Muscle of arm (tissue), 12 donors: Measurements from ENCODE around the gene KRTAP10-7. TPM values are rescaled to one million over a fixed set of nuclear protein-coding genes. Genes with fewer than 3 reads are reported as not detected.
"Not testable (repeated sequence)": the region's sequence is repeated elsewhere in the genome, so short reads cannot be mapped to it uniquely, and the experiment has no call there.

Experiments used
- DNase-seq: peaks from one replicate; pipeline ENCODE4 v3.0.0-alpha.2; 2013
- polyA plus RNA-seq, 12 donors: library from polyadenylated mRNA; unstranded; fragments of 120-200 nt; gene quantifications; one replicate each; pipeline ENCODE4 v1.2.1, GENCODE V29; 2013; ENCODE audit not compliant: insufficient read length in 12 of 12

The KRTAP10-7 gene
- polyA plus RNA-seq, 12 donors: not detected

DNA sequence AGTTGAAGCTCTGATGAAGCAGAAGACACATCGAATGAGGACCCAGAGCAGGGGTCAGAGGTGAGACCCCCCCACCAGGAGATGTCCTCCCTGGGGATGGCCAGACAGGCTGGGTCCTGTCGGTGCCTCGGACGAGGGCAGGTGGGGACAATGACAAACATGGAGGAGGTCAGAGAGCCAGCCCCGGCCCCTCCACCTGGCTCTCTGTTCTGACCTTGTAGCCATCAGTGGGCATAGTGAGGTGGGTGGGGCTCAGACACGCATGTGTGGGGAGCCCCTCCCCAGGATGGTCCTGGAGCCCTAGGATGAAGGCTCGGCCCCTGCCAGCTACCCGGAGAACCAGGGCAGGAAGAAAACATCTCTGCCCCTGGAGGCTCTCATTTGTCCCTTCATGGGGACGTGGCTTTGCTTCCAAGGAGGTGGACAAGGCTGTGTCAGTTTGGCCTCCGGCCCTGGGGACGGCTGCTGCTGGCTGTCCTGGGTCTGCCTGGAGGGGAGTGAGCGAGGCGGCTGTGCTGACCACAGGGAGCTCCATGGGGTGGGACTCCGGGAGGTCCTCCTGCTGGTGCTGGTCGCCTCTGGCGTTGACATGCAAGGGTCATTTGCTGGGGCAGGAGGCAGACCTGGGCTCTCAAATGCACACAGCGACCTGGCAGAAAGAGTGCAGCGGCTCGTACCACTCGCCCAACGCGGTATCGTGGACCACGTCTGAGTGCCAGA is 10.7 kb upstream of the KRTAP10-7 start:
- DNase-seq: no peak

DNA sequence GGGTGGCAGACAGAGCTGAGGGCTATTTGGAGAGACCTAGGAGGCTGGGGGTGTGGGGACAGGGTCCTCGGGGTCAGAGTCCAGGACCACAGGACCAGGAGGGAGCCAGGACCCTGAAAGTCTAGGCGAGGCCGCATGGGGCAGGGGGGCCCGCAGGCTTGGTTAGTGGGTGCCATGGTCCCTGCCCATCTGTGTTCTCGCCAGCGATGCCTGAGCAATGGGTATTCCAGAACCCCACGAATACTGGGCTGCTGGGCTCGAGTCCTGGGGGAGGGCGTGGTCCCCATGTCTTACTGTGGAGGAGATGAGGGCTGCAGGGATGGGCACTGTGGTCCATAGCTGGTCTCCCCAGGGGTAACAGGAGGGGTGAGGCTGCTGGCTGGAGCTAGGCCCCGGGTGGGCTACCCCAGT is 10.1 kb upstream of the KRTAP10-7 start:
- DNase-seq: no peak

DNA sequence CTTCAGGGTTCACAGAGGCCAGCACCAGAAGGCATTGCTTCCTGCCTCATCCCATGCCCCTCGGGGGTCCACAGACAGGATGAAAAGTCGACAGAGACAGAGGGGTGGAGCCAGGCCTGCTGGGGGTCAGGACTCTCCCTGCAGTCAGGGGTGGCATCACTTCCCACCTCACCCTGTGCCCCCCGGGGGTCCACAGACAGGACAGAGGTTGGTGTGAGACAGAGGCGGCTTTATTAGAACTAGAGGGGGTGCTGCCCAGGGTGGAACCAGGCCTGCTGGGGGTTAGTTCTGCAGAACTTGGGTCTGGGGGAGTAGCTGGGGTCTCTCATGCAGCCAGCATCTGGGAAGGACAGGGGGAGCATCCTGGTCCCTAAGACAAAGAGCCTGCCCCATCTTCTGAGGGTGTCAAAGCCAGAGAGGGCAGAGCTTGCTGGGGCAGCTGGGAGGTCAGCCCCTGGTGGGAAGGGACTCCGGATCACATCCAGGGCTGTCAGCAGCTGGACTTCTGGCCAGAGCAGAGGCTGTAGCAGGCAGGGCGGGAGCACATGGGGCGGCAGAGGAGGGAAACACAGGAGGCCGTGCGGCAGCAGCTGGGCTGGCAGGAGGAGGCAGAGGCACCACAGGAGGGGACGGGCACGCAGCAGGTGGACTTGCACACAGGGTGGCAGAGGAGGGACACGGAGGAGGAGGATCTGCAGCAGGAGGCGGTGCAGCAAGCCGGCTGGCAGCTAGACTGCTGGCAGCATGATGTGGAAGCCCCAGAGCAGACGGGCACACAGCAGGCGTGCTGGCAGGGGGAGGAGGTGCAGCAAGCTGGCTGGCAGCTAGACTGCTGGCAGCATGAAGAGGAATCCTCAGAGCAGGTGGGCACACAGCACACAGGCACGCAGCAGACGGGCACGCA is 9.2 kb upstream of the KRTAP10-7 start:
- DNase-seq: not testable (repeated sequence)

DNA sequence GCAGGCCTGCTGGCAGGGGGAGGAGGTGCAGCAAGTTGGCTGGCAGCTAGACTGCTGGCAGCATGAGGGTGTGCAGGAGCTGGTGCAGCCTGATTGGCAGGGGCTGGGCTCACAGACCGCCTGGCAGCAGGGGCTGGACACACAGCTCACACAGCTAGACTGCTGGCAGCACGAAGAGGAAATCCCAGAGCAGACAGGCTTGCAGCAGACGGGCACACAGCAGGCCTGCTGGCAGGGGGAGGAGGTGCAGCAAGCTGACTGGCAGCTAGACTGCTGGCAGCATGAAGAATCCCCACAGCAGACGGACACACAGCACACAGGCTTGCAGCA is 8.6 kb upstream of the KRTAP10-7 start:
- DNase-seq: not testable (repeated sequence)

DNA sequence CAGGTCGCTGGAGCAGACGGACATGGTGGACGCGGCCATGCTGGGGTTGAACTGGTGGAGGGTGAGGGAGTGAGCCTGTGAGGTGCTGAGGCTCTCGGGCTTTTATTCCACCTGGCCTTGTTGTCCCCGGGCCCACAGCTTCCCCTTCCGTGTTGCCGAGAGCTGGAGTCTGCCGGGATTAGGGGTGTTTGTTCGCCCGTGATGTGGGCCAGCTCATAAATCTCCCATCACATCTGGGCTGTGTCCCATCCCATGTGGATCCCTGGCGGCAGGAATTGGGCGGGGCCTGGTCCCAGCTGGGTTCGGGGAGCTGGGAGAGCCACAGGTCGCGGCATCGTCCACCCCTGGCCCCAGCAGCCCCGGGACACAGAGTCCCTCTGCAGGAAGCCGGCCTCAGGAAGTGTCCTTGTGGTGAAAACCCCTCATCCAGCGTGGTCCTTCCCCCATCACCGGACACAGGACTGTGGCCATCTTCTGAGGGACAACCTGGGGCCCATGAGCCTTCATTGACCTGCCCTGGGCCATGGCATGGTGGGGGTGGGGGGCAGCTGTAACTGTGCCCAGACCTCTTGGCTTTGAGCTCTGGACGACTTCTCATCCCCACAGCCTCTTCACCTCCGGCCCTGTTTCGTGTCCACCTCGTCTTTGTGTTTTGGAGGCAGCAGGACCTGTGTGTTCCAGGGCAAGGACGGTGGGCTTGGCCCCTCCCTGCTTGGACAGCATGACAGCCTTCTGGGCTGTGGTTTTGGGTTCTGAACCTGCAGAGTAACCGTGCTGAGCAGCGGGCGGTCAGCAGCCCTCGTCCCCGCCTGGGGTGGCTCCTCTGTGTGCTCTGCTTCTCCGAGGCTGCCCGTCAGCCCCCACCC is 7.7 kb upstream of the KRTAP10-7 start, which contains the start of gene KRTAP10-6:
TSS of gene KRTAP10-6 (minus strand) at position 60 of the 866 bp plus-strand sequence. CDS start at position 39, 21 bp downstream.
- DNase-seq: no peak

DNA sequence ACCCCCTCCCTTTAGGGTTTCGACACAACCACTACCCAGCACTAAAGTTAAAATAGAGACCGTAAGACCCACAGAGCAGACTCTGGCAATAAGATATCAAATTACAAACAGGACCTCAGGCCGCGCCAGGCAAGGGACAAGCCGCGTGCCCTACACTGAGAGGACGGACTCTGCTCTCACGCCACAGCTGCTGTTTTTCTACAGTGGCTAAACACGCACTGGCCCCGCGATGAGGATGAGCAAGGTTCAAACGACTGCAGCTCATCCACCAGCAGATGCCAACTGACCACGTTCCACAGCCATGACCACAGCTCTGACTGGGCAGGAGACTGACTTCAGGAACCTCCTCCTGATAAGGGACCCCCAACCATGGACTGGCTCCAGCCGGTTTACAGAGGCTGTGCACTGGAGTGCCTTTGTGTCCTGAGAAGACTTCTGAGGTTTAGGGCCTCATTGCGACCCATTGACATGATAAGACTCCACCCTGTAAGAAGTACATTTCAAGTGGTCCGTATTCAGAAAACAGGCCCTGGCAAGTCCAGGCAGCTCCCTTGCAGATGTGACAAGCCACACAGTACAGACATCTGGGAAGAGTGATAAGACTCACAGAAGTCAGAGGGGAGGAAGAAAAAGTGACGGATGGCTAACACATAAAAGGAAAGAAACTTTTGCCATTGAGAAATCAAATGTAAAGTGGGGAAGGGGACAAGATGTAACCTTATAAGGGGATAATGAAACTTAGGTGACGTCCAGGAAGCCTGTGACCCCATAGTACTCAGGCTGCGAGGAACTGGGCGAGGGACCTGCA is 6.6 kb upstream of the KRTAP10-7 start:
- DNase-seq: no peak

DNA sequence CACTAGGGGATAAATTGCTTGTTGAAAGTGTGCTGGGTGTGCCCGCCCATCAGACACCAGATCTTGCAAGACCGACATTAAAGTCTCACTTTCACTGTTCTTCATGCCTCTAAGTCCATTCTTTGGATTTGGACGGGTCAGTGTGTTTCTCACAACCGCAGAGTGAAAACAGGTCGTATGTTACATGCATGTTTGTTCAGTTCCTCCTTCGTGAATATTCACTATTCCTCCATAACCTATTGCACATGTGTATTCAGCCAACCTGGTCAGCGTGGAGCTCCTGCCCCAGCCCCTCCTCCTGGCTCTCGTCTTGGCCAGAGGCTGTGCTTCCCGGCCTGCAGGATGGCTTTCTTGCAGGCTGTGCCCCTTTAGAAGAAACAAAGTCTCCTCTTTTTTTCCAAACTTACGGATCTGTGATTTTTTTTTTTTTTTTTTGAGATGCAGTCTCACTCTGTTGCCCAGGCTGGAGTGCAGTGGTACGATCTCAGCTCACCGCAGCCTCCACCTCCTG is 5.9 kb upstream of the KRTAP10-7 start:
- no peak for DNase-seq

DNA sequence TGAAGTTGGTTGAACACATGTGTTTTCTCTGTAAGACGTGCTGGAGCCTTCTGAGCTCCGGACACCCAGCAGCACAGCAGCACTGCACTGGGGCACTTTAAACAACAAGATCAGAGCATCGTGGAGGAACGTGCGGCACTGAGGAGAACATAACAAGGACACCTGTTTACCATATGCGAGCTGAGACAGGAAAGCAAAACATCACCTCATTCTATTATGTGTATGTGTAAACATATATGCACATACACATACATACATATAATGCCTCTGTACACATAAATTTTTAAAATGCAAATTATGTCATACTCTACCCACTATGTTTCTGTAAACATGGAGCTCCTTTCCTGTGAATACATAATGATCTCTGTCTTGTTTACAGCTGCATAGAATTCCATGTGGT is 4.9 kb upstream of the KRTAP10-7 start:
- DNase-seq: no peak

DNA sequence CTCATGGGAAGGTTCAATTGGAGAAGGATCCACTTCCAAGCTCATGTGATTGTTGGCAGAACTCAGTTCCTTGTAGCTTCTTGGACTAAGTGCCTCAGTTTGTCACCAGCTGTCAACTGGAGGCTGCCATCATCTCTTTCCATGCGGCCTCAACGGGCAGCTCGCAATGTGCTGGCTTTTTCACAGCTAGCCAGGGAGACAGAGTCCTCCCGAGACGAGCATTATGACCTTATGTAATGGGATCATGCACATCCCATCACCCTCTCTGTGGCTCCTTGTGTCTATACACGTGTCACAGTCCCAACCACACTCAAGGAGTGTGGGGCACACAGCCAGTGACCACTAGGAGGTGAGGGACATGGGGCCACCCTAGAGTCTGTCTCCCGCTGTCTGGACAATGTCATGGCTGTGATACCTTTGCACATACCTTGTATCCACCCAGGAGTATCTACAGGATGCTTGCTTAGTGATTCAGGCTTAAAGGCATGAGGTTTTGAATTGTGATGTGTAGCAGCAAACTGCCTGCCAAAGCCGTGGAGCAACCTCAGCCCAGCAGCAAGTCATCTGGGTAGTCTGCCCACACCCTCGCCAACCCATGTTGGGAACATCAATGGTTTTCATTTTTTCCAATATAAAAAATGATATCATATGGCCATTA is 4.2 kb upstream of the KRTAP10-7 start:
- DNase-seq: no peak

DNA sequence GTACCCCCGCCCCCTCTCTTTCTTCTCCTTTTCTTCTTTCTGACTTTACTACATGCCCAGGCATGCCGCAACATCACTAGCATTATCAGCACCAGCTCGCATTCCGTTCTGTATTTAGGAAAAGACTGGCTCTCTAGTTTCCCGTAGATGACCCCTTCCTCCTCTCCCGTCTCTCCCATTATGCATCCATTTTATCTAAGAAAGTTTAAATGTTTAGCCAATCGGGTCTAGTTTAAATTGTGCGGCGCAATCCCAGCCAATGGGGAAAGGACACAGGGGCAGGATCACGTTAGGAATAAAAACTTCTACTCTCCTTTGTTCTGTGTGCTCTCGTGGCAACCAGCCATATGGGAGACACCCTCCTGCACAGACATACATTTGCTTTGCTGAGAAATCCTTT is 2.3 kb upstream of the KRTAP10-7 start:
- no peak for DNase-seq

DNA sequence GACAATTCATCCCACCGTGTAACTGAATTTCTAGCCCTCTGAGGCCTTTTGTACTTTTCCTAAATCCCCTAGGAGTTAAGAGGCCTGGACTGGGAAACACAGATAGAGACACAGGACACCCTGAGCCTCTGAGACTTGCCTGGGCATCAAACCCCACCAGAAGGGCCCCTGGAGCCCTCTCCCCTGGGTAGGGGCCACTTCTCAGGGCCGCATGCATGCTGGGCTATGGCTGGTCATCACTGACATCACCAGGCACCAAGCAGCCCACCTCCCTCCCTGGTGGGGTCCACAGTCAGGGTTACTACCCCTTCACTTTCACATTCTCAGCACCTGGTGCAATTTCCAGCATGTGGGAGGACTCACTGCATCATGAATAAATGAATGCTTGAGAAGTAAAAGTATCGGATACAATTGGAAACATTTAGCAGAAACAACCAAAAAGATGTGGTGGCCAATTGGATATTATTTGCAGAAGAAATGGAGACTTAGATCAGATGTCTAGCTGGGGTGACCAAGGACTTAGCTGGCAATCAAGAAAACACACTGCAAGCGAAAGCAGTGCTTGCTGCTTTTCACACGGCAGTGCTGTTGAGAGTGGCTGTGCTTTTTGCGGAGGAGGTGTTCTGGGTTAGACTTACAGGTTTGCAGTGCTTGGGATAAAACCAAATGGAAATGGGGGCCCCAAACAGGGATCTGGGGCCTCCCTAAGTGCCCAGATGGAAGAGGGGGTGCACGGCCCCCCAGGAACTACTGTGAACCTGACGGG is 950 bp upstream of the KRTAP10-7 start:
- DNase-seq: no peak

DNA sequence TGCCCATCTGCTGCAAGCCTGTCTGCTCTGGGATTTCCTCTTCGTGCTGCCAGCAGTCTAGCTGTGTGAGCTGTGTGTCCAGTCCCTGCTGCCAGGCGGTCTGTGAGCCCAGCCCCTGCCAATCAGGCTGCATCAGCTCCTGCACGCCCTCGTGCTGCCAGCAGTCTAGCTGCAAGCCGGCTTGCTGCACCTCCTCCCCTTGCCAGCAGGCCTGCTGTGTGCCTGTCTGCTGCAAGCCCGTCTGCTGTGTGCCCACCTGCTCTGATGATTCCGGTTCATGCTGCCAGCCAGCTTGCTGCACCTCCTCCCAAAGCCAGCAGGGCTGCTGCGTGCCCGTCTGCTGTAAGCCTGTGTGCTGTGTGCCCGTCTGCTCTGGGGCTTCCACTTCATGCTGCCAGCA is 694 bp downstream of the KRTAP10-7 start:
- DNase-seq: not testable (repeated sequence)

DNA sequence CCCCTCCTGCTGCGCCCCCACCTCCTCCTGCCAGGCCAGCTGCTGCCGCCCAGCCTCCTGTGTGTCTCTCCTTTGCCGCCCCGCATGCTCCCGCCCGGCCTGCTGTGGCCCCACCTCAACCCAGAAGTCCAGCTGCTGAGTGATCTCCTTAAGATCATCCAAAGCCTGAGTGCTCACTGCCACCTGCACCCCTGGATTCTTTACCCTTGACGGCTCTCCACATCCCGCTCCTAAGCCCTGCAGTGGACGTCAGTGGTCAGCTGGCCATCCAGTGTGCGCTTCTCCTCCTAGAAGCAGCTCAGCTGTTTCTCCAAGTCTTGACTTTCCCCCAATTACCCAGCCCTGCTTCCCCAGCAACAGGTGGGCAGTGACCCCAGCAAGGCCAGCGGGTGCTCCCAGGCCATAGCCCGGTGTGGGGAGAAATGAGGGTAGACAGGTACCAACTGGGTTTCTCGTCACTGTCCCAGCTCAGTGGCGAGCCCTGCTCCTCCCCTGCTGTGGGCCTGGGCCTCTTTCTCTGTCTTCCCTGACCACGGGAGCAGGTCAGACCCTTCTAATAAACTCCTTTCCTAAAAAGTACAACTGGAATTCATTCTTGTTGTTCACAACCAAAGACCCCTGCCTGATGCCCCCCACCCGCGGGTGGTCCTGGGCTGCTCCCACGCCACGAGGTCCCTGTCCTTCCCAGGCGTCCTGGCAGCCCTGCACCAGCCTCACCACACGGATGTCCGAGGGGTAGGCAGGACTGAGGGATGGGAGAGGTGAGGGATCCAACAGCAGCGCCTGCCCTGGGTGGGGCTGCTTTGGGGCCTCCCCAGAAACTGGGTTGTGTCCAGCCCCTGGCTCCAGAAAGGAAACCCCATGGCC is 1.4 kb downstream of the KRTAP10-7 start:
- no peak for DNase-seq

DNA sequence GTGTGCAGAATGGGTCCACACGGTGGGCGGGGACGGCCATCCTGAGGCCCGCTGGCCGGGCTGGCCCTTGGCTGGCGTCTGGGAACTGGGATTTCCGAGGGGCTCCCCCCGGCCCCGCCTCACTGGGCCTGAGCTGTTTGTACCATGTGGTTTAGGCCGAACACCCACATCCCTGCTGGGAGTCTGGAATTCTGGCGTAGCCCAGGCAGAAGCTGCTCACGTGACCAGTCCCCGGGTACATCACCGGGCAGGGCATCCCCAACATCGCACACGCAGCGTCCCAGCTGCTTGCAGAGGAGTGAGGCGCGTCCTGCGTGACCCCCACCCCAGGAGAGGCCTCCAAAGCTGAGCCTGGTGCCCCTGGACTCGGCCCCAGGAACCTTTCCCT is 2.1 kb downstream of the KRTAP10-7 start:
- DNase-seq: no peak

DNA sequence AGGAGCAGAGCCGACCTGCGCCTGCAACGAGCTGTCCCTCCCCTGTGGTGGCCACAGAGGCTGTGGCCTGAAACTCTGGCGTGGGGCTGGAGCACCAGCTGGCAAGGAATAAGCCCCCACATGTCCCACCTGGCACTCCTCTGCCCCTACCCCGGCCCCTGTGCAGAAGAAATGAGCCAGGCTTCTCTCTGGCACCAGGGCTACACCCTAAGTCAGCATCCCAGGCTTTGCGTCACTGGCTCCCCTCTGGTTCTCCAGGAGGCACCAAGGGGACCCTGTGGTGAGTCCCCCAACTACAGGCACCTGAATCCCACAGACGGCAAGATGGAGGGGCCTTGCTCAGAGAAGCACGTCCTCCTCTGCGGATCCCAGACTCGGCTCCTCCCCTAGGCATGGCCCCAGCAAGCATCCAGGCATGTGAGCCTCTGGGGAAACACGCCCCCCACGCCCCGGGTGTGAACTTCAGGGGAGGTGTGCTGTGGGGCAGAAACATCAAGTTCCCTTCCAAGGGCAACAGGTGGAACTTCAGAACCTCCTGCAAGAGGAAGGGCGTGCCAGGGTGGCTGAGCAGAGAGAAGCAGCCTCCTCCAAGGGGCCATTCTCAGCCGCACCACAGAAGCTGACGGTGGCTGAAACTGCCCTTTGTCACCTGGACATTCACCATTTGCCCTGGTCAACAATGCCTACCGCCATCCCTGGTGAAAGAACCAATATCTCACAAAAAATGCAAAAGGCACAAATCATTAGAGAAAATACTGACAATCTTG is 2.9 kb downstream of the KRTAP10-7 start:
- DNase-seq: no peak

DNA sequence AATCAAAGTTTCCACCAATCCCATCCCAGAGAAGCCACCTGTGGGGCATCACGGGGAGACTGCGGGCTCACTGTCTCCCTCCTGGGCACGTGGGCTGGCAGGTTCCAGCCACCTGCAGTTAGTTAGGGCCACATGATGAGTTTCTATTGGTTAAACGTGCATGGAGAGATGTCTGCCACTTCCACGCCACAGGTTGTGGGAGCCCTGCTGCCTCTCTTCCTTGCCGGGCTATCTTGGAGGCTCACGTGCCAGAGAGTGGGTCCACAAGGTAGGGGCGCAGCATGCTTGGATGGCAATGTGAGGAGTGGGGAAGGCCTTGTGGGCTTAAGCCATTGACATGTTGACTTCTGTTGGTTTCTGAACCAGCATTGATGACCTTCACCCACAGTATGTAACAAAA is 3.5 kb downstream of the KRTAP10-7 start:
- DNase-seq: no peak

DNA sequence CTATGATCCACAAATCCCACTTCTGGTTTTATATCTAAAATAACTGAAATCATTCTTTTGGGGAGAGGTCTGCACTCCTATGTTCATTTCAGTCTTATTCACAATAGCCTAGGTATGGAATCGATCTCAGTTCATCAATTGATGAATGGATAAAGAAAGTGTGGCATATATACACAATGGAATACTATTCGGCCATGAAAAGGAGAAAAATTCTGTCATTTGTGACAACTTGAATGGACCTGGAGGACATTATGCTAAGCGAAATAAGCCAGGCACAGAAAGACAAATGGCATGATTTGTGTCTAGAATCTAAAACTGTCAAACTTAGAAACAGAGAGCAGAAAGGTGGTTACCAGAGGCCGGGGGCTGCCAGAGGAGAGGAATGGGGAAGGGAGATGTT is 6.1 kb downstream of the KRTAP10-7 start:
- no peak for DNase-seq

DNA sequence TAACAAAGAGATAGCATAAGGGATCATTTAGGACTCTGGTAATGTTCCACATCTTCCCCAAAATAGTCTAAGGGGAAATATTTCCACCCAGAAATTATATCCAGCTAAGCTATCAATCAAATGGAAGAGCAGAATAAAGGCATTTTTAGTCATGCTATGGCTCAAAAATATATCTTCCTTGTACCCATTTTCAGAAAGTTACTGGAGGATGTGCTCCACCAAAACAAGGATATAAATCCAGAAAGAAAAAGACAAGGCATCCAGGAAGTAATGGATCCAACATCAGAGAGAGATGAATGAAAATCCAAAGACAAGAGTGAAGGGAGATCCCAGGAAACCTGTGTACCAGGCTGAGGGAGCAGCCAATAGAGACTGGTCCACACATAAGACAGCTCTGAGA is 8.8 kb downstream of the KRTAP10-7 start:
- DNase-seq: no peak
